Ovary (tissue), 3 donors: ENCODE results near the gene ASPHD2.

Source experiments
- EP300 ChIP-seq: sonication (generic); formaldehyde crosslinking; IDR thresholded peaks from one replicate; pipeline ENCODE4 v1.6.1; 2017; ENCODE audit warnings: antibody characterized with exemption
- POLR2A ChIP-seq: fragments of 450-650 bp; IDR thresholded peaks from one replicate; pipeline ENCODE4 v1.6.1; 2017; ENCODE audit warnings: antibody characterized with exemption, mild to moderate bottlenecking, moderate library complexity
- TF ChIP-seq, protein P1 (sequence below), 3 donors: fragments of 450-650 bp in 2 of 3; fragments of 200-600 bp in 1 of 3; IDR thresholded peaks; one replicate each; pipeline versions ENCODE4 v1.5.1 to v1.8.0; 2016 to 2022; ENCODE audit warnings: antibody characterized with exemption in 3 of 3, mild to moderate bottlenecking in 1 of 3
- donor health status: DM: no; HTN: no; CAD: no.

DNA sequence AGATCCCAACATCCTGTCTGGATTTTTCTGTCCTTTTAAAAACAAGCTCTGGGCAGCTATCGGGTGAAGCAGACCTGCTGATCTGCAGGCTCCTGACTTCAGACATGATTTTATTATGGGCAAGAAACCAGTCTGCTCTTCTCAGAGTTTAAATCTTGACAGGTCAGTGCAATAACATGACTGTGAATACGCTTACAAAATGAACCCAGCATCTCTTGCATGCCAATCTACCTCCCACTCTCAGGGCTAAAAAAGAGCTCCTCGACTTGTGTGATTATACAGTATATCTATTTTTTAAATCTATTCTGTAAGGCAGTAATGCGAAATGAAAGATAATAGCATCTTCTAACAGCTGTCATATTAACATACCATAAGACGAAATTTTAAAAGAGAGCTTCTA, 18.7 kb upstream of the ASPHD2 start:
- TF ChIP-seq, protein P1, sequence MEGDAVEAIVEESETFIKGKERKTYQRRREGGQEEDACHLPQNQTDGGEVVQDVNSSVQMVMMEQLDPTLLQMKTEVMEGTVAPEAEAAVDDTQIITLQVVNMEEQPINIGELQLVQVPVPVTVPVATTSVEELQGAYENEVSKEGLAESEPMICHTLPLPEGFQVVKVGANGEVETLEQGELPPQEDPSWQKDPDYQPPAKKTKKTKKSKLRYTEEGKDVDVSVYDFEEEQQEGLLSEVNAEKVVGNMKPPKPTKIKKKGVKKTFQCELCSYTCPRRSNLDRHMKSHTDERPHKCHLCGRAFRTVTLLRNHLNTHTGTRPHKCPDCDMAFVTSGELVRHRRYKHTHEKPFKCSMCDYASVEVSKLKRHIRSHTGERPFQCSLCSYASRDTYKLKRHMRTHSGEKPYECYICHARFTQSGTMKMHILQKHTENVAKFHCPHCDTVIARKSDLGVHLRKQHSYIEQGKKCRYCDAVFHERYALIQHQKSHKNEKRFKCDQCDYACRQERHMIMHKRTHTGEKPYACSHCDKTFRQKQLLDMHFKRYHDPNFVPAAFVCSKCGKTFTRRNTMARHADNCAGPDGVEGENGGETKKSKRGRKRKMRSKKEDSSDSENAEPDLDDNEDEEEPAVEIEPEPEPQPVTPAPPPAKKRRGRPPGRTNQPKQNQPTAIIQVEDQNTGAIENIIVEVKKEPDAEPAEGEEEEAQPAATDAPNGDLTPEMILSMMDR (IDR thresholded peaks at IDR 0.05) = no peak
- no peak for TF ChIP-seq EP300
- no peak for TF ChIP-seq POLR2A
